ENCODE data around the gene BPGM. TPM values are rescaled to one million over a fixed set of nuclear protein-coding genes. Genes with fewer than 3 reads are reported as not detected.

Gene BPGM
- polyA plus RNA-seq, 1 of the 3 experiments (the other 2 are of a cell fraction): 12.4 TPM

GRCh38 chr7:134612197-134612596 is 34.5 kb upstream of the BPGM start:
- ChIA-PET POLR2A (no interaction called here), CTCF (interaction anchor here (0.8 to 2.6 kb wide), 13 partner anchors 9 to 538 kb away, joined by 3 to 15 read pairs (median 7); partner anchors contain the start of gene AKR1B1)
- Histone ChIP-seq H3K36me3 (replicated peaks in 1 of 2; ENCODE audit: control insufficient read depth in 1 of 2, insufficient read depth in 2 of 2, low read length in 1 of 2) (no peaks in the 10 kb centered on the region), H2AFZ (ENCODE audit: low read depth) (no peak overlapping the region), H3K4me3 (ENCODE audit: low read depth in 2 of 2, low read length in 1 of 2) (no peak overlapping the region), H4K20me1 (ENCODE audit: insufficient read depth) (no peaks in the 10 kb centered on the region), H3K9me2 (no peaks in the 10 kb centered on the region), H3K27ac (ENCODE audit: low read depth in 2 of 2, low read length in 1 of 2) (peak overlapping the region in 1 of 2 experiments; percentile 98; a peak in 1 of 4 replicates), H3K27me3 (ENCODE audit: insufficient read depth) (no peaks in the 10 kb centered on the region), H3K4me2 (no peak overlapping the region), H3K9ac (no peak overlapping the region), H3F3A (replicated peaks; ENCODE audit: insufficient read depth) (peaks cover 25% of the 10 kb centered on the region), H3K4me1 (ENCODE audit: control insufficient read depth in 1 of 2, insufficient read depth in 2 of 2, low read depth in 1 of 2, low read length in 1 of 2) (peaks cover 0 to 10% of the 10 kb centered on the region in 2 experiments; a peak in 2 of 4 replicates), H3K9me3 (no peaks in the 10 kb centered on the region), H3K79me2 (ENCODE audit: insufficient read depth) (no peaks in the 10 kb centered on the region)
- no peak for TF ChIP-seq EP300 (IDR thresholded peaks at IDR 0.05; ENCODE audit: borderline replicate concordance in 1 of 2, low read depth in 1 of 2, low read length in 1 of 2)
- no peak for TF ChIP-seq ELF1 (IDR thresholded peaks at IDR 0.05)
- no peak for TF ChIP-seq FOXM1 (IDR thresholded peaks at IDR 0.05; ENCODE audit: low read depth)
- peak; percentile 28; the same call in 1 of the 2 replicates for TF ChIP-seq RAD21 (IDR thresholded peaks at IDR 0.05; ENCODE audit: low read length)
- no peak for TF ChIP-seq IRF3 (IDR thresholded peaks at IDR 0.05; ENCODE audit: low read depth, low read length)
- no peak for TF ChIP-seq SIN3A (IDR thresholded peaks at IDR 0.05; ENCODE audit: borderline replicate concordance, low read depth, low read length)
- 51% methylated on average over 2 of the region's 2 CpGs for WGBS (ENCODE audit: low lambda C conversion rate)
- DNase-seq: no peak

GRCh38 chr7:134613623-134614347 is 32.9 kb upstream of the BPGM start:
- H3K9ac ChIP-seq: peak overlapping the region; percentile 62
- H3K9me2 ChIP-seq: no peaks in the 10 kb centered on the region
- H3K36me3 ChIP-seq (replicated peaks in 1 of 2; ENCODE audit: control insufficient read depth in 1 of 2, insufficient read depth in 2 of 2, low read length in 1 of 2): no peaks in the 10 kb centered on the region
- H3K27ac ChIP-seq (ENCODE audit: low read depth in 2 of 2, low read length in 1 of 2): peak overlapping the region in 1 of 2 experiments; percentile 98; a peak in 2 of 4 replicates
- ChIA-PET CTCF (interaction anchor here (1.0 to 2.4 kb wide), 3 partner anchors 11 to 67 kb away, joined by 3 to 15 read pairs (median 3); no protein-coding TSS in a partner anchor), POLR2A (no interaction called here)
- H3K27me3 ChIP-seq (ENCODE audit: insufficient read depth): no peaks in the 10 kb centered on the region
- H3K4me3 ChIP-seq (ENCODE audit: low read depth in 2 of 2, low read length in 1 of 2): no peak overlapping the region; a peak in 1 of 4 replicates
- DNase-seq: no peak
- peaks cover 41% of the 10 kb centered on the region for H3F3A ChIP-seq (replicated peaks; ENCODE audit: insufficient read depth)
- no peaks in the 10 kb centered on the region for H4K20me1 ChIP-seq (ENCODE audit: insufficient read depth)
- peak overlapping the region; percentile 38 for H3K4me2 ChIP-seq
- H3K4me1 ChIP-seq (ENCODE audit: control insufficient read depth in 1 of 2, insufficient read depth in 2 of 2, low read depth in 1 of 2, low read length in 1 of 2): peaks cover 0 to 21% of the 10 kb centered on the region in 2 experiments; a peak in 2 of 4 replicates
- 9% methylated on average over 3 of the region's 3 CpGs for WGBS (ENCODE audit: low lambda C conversion rate)
- no peaks in the 10 kb centered on the region for H3K9me3 ChIP-seq
- no peaks in the 10 kb centered on the region for H3K79me2 ChIP-seq (ENCODE audit: insufficient read depth)
- peak overlapping the region; percentile 24 for H2AFZ ChIP-seq (ENCODE audit: low read depth)
- TF ChIP-seq REST (IDR thresholded peaks at IDR 0.05; ENCODE audit: low read depth, low read length) (no peak), SMC3 (IDR thresholded peaks at IDR 0.05; ENCODE audit: low read depth, low read length) (no peak), FOSL2 (IDR thresholded peaks at IDR 0.05; ENCODE audit: borderline replicate concordance, low read depth) (peak; percentile 72), MXI1 (IDR thresholded peaks at IDR 0.05; ENCODE audit: low read depth, low read length) (no peak), NFIC (IDR thresholded peaks at IDR 0.05; ENCODE audit: borderline replicate concordance) (peak; percentile 90), PBX3 (IDR thresholded peaks at IDR 0.05) (peak; percentile 58), RCOR1 (IDR thresholded peaks at IDR 0.05; ENCODE audit: low read length) (no peak), YY1 (IDR thresholded peaks at IDR 0.05; ENCODE audit: low read depth) (no peak), JUND (IDR thresholded peaks at IDR 0.05) (peak; percentile 71), EZH2phosphoT487 (IDR thresholded peaks at IDR 0.05; ENCODE audit: borderline replicate concordance, low read depth) (no peak), TCF12 (IDR thresholded peaks at IDR 0.05) (peak; percentile 75), USF2 (IDR thresholded peaks at IDR 0.05; ENCODE audit: borderline replicate concordance, low read depth, low read length) (no peak), MEF2A (IDR thresholded peaks at IDR 0.05; ENCODE audit: borderline replicate concordance, low read depth) (peak; percentile 33; the same call in 1 of the 2 replicates), POLR2AphosphoS5 (IDR thresholded peaks at IDR 0.05; ENCODE audit: low read depth, low read length) (peak; percentile 24; the same call in 1 of the 2 replicates), RXRA (IDR thresholded peaks at IDR 0.05; ENCODE audit: borderline replicate concordance, low read depth) (no peak; the same call in 1 of the 2 replicates)

Data from SK-N-SH (cell line).